Sigmoid colon (tissue), 4 donors: ENCODE results near the gene TM2D3.
A peak's percentile ranks its signal among the peaks of the same experiment; 100 is the strongest.

Experiments used
- CTCF ChIP-seq, 4 experiments: fragments of 450-650 bp in 3 of 4; fragments of 200-600 bp in 1 of 4; IDR thresholded peaks; one replicate each; pipeline ENCODE4 v1.5.1; 2016 to 2019; ENCODE audit warnings: antibody characterized with exemption in 4 of 4, mild to moderate bottlenecking in 3 of 4, moderate library complexity in 2 of 4
- POLR2A ChIP-seq, 2 donors: fragments of 450-650 bp; IDR thresholded peaks; one replicate each; pipeline ENCODE4 v1.6.1; 2016; ENCODE audit warnings: antibody characterized with exemption in 2 of 2, mild to moderate bottlenecking in 2 of 2, moderate library complexity in 2 of 2
- POLR2AphosphoS5 ChIP-seq, 4 donors: sonication (generic); formaldehyde crosslinking; IDR thresholded peaks; one replicate each; pipeline ENCODE4 v1.6.1; 2017; ENCODE audit warnings: antibody characterized with exemption in 4 of 4

GRCh38 chr15:101641129-101641764 lies 10.9 kb downstream of the TM2D3 start:
- TF ChIP-seq CTCF (IDR thresholded peaks at IDR 0.05) (peak; percentile 87 to 93 (median 88)), POLR2A (IDR thresholded peaks at IDR 0.05) (no peak), POLR2AphosphoS5 (IDR thresholded peaks at IDR 0.05) (peak in 1 of 4 donors; percentile 26)
